Fibroblast of lung (primary cell): ENCODE data around the gene CCDC169. TPM values are rescaled to one million over a fixed set of nuclear protein-coding genes. Genes with fewer than 3 reads are reported as not detected.

Source experiments
- DNase-seq, 2 donors: peaks; one replicate each; pipeline versions ENCODE4 v3.0.0 to v3.0.0-alpha.2; 2010; ENCODE audit warnings: low read depth in 2 of 2
- H2AFZ ChIP-seq: 2 replicates; pipeline ENCODE4 v1.5.1; 2012; ENCODE audit warnings: low read length, control low read depth, inconsistent platforms
- H3K27ac ChIP-seq: 2 replicates; pipeline ENCODE4 v1.5.1; 2011; ENCODE audit warnings: low read length, control low read depth; ENCODE audit not compliant: insufficient read depth
- H3K27me3 ChIP-seq: 2 replicates; pipeline ENCODE4 v1.5.1; 2011; ENCODE audit warnings: mild to moderate bottlenecking, low read length; ENCODE audit not compliant: control insufficient read depth, insufficient read depth
- H3K36me3 ChIP-seq: 2 replicates; pipeline ENCODE4 v1.5.1; 2011; ENCODE audit warnings: low read length; ENCODE audit not compliant: control insufficient read depth, insufficient read depth
- H3K4me1 ChIP-seq: 2 replicates; pipeline ENCODE4 v1.5.1; 2011; ENCODE audit warnings: low read length; ENCODE audit not compliant: control insufficient read depth, insufficient read depth; ENCODE audit errors: extremely low read depth
- H3K4me2 ChIP-seq: 2 replicates; pipeline ENCODE4 v1.5.1; 2011; ENCODE audit warnings: low read length, control low read depth; ENCODE audit not compliant: insufficient read depth; ENCODE audit errors: extremely low read depth
- H3K4me3 ChIP-seq, 4 experiments: fragments of 200-600 bp in 1 of 4; sonication (generic) in 1 of 4; replicated peaks in 1 of 4; 2 replicates each; pipeline ENCODE4 v1.5.1; 2011 to 2016; ENCODE audit warnings: low read length in 4 of 4, low read depth in 3 of 4, mild to moderate bottlenecking in 3 of 4, control low read depth in 2 of 4, inconsistent platforms in 1 of 4, mixed read lengths in 1 of 4; ENCODE audit not compliant: insufficient read depth in 1 of 4; ENCODE audit errors: control extremely low read depth in 1 of 4
- H3K79me2 ChIP-seq: 2 replicates; pipeline ENCODE4 v1.5.1; 2012; ENCODE audit warnings: mild to moderate bottlenecking, low read length, inconsistent platforms; ENCODE audit not compliant: control insufficient read depth, insufficient read depth
- H3K9ac ChIP-seq: 2 replicates; pipeline ENCODE4 v1.5.1; 2011; ENCODE audit warnings: mild to moderate bottlenecking, low read length, control low read depth; ENCODE audit not compliant: insufficient read depth
- H3K9me3 ChIP-seq: 2 replicates; pipeline ENCODE4 v1.5.1; 2012; ENCODE audit warnings: low read depth, low read length; ENCODE audit not compliant: control insufficient read depth, insufficient read depth
- H4K20me1 ChIP-seq: 2 replicates; pipeline ENCODE4 v1.5.1; 2011; ENCODE audit warnings: low read length; ENCODE audit not compliant: control insufficient read depth, insufficient read depth; ENCODE audit errors: extremely low read depth
- EZH2 ChIP-seq: IDR thresholded peaks from 2 replicates; pipeline ENCODE4 v1.5.1; 2012; ENCODE audit warnings: low read length, control low read depth, mild to moderate bottlenecking; ENCODE audit errors: missing control alignments
- polyA plus RNA-seq, 2 donors: library from polyadenylated mRNA; depleted of rRNA in 1 of 2; stranded (reverse) in 1 of 2; unstranded in 1 of 2; fragments of >200 nt; gene quantifications; 2 replicates each; pipeline ENCODE4 v1.2.1, GENCODE V29; 2011 to 2012; ENCODE audit warnings: missing spikeins in 1 of 2
- total RNA-seq: library from RNA; depleted of rRNA; stranded (reverse); fragments of >200 nt; gene quantifications from 2 replicates; pipeline ENCODE4 v1.2.1, GENCODE V29; 2014
- TF ChIP-seq, protein P1 (sequence below), 2 donors: IDR thresholded peaks in 1 of 2; conservative IDR thresholded peaks in 1 of 2; 1 replicate in 1 of 2; 2 replicates in 1 of 2; pipeline ENCODE4 v1.5.1; 2011 to 2012; ENCODE audit warnings: low read length in 2 of 2, control low read depth in 1 of 2, inconsistent platforms in 1 of 2, low read depth in 1 of 2, mild to moderate bottlenecking in 1 of 2

CCDC169 gene
- total and polyA plus RNA-seq, 2 donors (not counting 1 experiment from before 2014, with no cell fraction given) = 2.9 to 7.1 TPM

- Histone ChIP-seq H3K36me3 (no peaks in the 10 kb centered on the region), H3K79me2 (no peaks in the 10 kb centered on the region), H3K9ac (no peak overlapping the region), H3K9me3 (no peaks in the 10 kb centered on the region), H4K20me1 (no peaks in the 10 kb centered on the region), H3K4me1 (no peaks in the 10 kb centered on the region), H3K4me2 (no peak overlapping the region), H3K27me3 (no peaks in the 10 kb centered on the region), H3K27ac (no peak overlapping the region), H2AFZ (no peak overlapping the region), H3K4me3 (no peak overlapping the region)
- DNase-seq = no peak
- no peak for TF ChIP-seq EZH2
- TF ChIP-seq, protein P1, sequence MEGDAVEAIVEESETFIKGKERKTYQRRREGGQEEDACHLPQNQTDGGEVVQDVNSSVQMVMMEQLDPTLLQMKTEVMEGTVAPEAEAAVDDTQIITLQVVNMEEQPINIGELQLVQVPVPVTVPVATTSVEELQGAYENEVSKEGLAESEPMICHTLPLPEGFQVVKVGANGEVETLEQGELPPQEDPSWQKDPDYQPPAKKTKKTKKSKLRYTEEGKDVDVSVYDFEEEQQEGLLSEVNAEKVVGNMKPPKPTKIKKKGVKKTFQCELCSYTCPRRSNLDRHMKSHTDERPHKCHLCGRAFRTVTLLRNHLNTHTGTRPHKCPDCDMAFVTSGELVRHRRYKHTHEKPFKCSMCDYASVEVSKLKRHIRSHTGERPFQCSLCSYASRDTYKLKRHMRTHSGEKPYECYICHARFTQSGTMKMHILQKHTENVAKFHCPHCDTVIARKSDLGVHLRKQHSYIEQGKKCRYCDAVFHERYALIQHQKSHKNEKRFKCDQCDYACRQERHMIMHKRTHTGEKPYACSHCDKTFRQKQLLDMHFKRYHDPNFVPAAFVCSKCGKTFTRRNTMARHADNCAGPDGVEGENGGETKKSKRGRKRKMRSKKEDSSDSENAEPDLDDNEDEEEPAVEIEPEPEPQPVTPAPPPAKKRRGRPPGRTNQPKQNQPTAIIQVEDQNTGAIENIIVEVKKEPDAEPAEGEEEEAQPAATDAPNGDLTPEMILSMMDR (conservative IDR thresholded peaks at IDR 0.05 in 1 of 2, IDR thresholded peaks at IDR 0.05 in 1 of 2; ENCODE audit: low read depth in 1 of 2, low read length in 2 of 2) = no peak
Measured at GRCh38 chr13:36259361-36260137, 38.1 kb downstream of the CCDC169 start.

DNA sequence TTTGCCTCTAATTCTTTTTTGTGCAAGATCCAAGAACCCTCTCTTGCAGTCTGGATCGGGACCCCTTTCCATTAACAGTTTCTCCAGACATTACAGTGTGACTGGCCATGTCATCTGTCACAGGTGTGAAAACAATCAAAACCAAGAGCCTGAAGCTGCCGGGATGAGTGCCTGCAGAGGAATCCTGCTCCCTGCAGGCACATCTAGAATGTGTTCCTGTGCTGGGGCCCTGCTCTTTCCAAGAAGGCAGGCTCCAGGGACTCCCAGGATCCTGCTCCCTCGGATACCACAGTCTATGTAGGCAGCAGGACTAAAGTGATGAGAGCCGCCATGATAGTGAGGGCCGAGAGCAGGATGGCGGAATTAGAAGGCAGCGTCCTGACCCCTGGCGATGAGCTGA is 38.8 kb downstream of the CCDC169 start:
- no peaks in the 10 kb centered on the region for H3K27me3 ChIP-seq
- no peak for DNase-seq
- no peak overlapping the region for H3K9ac ChIP-seq
- no peak overlapping the region for H3K4me2 ChIP-seq
- no peak overlapping the region for H3K27ac ChIP-seq
- no peaks in the 10 kb centered on the region for H3K9me3 ChIP-seq
- H4K20me1 ChIP-seq = no peaks in the 10 kb centered on the region
- no peak overlapping the region for H2AFZ ChIP-seq
- TF ChIP-seq, protein P1 (conservative IDR thresholded peaks at IDR 0.05 in 1 of 2, IDR thresholded peaks at IDR 0.05 in 1 of 2; ENCODE audit: low read depth in 1 of 2, low read length in 2 of 2) = no peak
- TF ChIP-seq EZH2 = no peak
- H3K79me2 ChIP-seq = no peaks in the 10 kb centered on the region
- no peaks in the 10 kb centered on the region for H3K4me1 ChIP-seq
- no peak overlapping the region for H3K4me3 ChIP-seq
- H3K36me3 ChIP-seq = no peaks in the 10 kb centered on the region

DNA sequence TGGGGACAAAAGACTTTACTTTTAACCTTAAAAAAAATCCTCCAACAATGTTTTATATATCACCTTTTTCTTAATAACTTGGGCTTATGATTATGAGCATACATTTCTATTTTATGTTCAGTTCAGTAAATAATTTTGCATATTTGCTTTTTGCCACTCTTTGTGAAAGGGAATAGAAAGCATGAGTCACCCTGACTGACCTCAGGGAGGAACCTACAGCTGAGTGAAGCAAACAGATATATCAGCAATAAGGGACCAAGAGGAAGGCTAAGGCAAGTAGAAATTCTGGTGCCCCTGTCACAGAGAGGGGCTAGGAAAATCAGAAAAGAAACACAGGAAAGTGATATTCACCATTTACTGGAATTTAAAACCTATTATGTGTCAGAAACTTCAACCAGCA is 46.1 kb downstream of the CCDC169 start:
- TF ChIP-seq, protein P1 (conservative IDR thresholded peaks at IDR 0.05 in 1 of 2, IDR thresholded peaks at IDR 0.05 in 1 of 2; ENCODE audit: low read depth in 1 of 2, low read length in 2 of 2) = no peak
- no peak for TF ChIP-seq EZH2
- Histone ChIP-seq H3K4me1 (no peaks in the 10 kb centered on the region), H3K9ac (no peak overlapping the region), H2AFZ (no peak overlapping the region), H3K27me3 (no peaks in the 10 kb centered on the region), H3K4me3 (no peak overlapping the region), H3K9me3 (no peaks in the 10 kb centered on the region), H3K36me3 (no peaks in the 10 kb centered on the region), H3K27ac (no peak overlapping the region), H3K79me2 (no peaks in the 10 kb centered on the region), H3K4me2 (no peak overlapping the region), H4K20me1 (no peaks in the 10 kb centered on the region)
- peak; percentile 6 to 13 for DNase-seq
